ENCODE data around the gene TSR3.

The TSR3 gene

GRCh38 chr16:1349951-1350350 is 1.7 kb downstream of the TSR3 start:
- Histone ChIP-seq H3K14ac (ENCODE audit: low read length in 2 of 2) (no peak overlapping the region), H2AK5ac (ENCODE audit: low read length, severe bottlenecking) (no peak overlapping the region), H3K23ac (ENCODE audit: low read length in 2 of 2) (no peak overlapping the region), H3K79me1 (replicated peaks; ENCODE audit: low read length, poor library complexity, severe bottlenecking) (peaks cover 36% of the 10 kb centered on the region), H2AFZ (ENCODE audit: low read depth, low read length) (no peak overlapping the region), H3K4me3 (ENCODE audit: insufficient read depth in 1 of 2, low read depth in 1 of 2, low read length in 2 of 2) (no peak overlapping the region), H2BK15ac (ENCODE audit: low read depth, poor library complexity, severe bottlenecking) (no peak overlapping the region), H3K4me2 (ENCODE audit: low read length, poor library complexity, severe bottlenecking) (no peak overlapping the region), H3K9ac (ENCODE audit: low read length) (no peak overlapping the region), H4K91ac (ENCODE audit: low read length) (no peak overlapping the region), H2BK5ac (ENCODE audit: low read depth, low read length, poor library complexity, severe bottlenecking) (no peak overlapping the region), H3K9me3 (ENCODE audit: control insufficient read depth, low read length) (no peaks in the 10 kb centered on the region), H3K4me1 (ENCODE audit: control insufficient read depth, insufficient read depth, low read depth, low read length) (peaks cover 25% of the 10 kb centered on the region), H2BK120ac (ENCODE audit: low read depth, low read length) (no peak overlapping the region), H4K8ac (ENCODE audit: low read length) (no peak overlapping the region), H2BK12ac (ENCODE audit: low read length in 2 of 2) (no peak overlapping the region), H3K27ac (ENCODE audit: low read length, poor library complexity, severe bottlenecking) (no peak overlapping the region), H3K36me3 (ENCODE audit: control insufficient read depth in 1 of 2, insufficient read depth in 2 of 2, low read depth in 1 of 2, low read length in 2 of 2) (peaks cover 25 to 51% of the 10 kb centered on the region in 2 experiments), H3K27me3 (ENCODE audit: control insufficient read depth in 1 of 2, insufficient read depth in 1 of 2, low read length in 2 of 2) (no peaks in the 10 kb centered on the region), H3K18ac (ENCODE audit: low read depth in 1 of 2, low read length in 2 of 2) (no peak overlapping the region), H3K4ac (ENCODE audit: low read depth in 1 of 2, low read length in 2 of 2) (no peak overlapping the region)
- WGBS = 93% methylated on average over 17 of the region's 17 CpGs
- DNase-seq = no peak

DNA sequence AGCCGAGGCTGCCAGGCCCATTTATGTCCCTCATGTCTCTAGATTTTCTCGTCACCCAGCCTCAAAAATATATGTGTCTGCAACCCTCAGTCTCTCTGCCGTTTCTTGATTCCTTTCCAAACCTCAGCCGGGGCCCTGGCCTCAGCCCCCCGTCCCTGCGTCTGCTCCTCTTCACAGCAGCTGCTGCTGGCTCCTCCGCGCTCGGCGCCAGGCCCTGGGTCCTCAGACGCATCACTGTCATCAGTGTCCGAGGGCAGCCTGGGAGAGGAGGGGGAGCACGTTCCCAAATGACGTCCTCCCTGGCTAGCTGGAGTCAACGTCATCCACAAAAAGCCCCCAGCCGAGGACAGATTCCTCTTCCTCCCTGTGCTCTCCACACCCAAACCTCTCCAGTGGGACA is 2.3 kb downstream of the TSR3 start:
- Histone ChIP-seq H3K23ac (ENCODE audit: low read length in 2 of 2) (no peak overlapping the region), H2AK5ac (ENCODE audit: low read length, severe bottlenecking) (no peak overlapping the region), H3K14ac (ENCODE audit: low read length in 2 of 2) (no peak overlapping the region), H4K8ac (ENCODE audit: low read length) (no peak overlapping the region), H2BK120ac (ENCODE audit: low read depth, low read length) (no peak overlapping the region), H3K27me3 (ENCODE audit: control insufficient read depth in 1 of 2, insufficient read depth in 1 of 2, low read length in 2 of 2) (peaks cover 0 to 6% of the 10 kb centered on the region in 2 experiments), H2BK12ac (ENCODE audit: low read length in 2 of 2) (no peak overlapping the region), H3K4ac (ENCODE audit: low read depth in 1 of 2, low read length in 2 of 2) (no peak overlapping the region), H3K4me1 (ENCODE audit: control insufficient read depth, insufficient read depth, low read depth, low read length) (peaks cover 25% of the 10 kb centered on the region), H3K9ac (ENCODE audit: low read length) (no peak overlapping the region), H3K4me3 (ENCODE audit: insufficient read depth in 1 of 2, low read depth in 1 of 2, low read length in 2 of 2) (no peak overlapping the region), H3K36me3 (ENCODE audit: control insufficient read depth in 1 of 2, insufficient read depth in 2 of 2, low read depth in 1 of 2, low read length in 2 of 2) (peaks cover 25 to 48% of the 10 kb centered on the region in 2 experiments), H2AFZ (ENCODE audit: low read depth, low read length) (no peak overlapping the region), H3K18ac (ENCODE audit: low read depth in 1 of 2, low read length in 2 of 2) (no peak overlapping the region), H3K4me2 (ENCODE audit: low read length, poor library complexity, severe bottlenecking) (no peak overlapping the region), H3K27ac (ENCODE audit: low read length, poor library complexity, severe bottlenecking) (no peak overlapping the region), H3K9me3 (ENCODE audit: control insufficient read depth, low read length) (no peaks in the 10 kb centered on the region), H4K91ac (ENCODE audit: low read length) (no peak overlapping the region), H3K79me1 (replicated peaks; ENCODE audit: low read length, poor library complexity, severe bottlenecking) (peaks cover 36% of the 10 kb centered on the region), H2BK5ac (ENCODE audit: low read depth, low read length, poor library complexity, severe bottlenecking) (no peak overlapping the region), H2BK15ac (ENCODE audit: low read depth, poor library complexity, severe bottlenecking) (no peak overlapping the region)
- DNase-seq = no peak
- WGBS = 94% methylated on average over 16 of the region's 16 CpGs

- H2BK120ac ChIP-seq (ENCODE audit: low read depth, low read length) = no peak overlapping the region
- WGBS = 97% methylated on average over 14 of the region's 14 CpGs
- no peak overlapping the region for H3K4ac ChIP-seq (ENCODE audit: low read depth in 1 of 2, low read length in 2 of 2)
Measured at GRCh38 chr16:1348926-1349325, 2.8 kb downstream of the TSR3 start.

GRCh38 chr16:1348441-1348840 is 3.2 kb downstream of the TSR3 start:
- no peaks in the 10 kb centered on the region for H3K9me3 ChIP-seq (ENCODE audit: control insufficient read depth, low read length)
- 99% methylated on average over 15 of the region's 15 CpGs for WGBS
- H2BK120ac ChIP-seq (ENCODE audit: low read depth, low read length) = no peak overlapping the region
- no peak overlapping the region for H2BK5ac ChIP-seq (ENCODE audit: low read depth, low read length, poor library complexity, severe bottlenecking)
- H2BK12ac ChIP-seq (ENCODE audit: low read length in 2 of 2) = no peak overlapping the region
- H4K8ac ChIP-seq (ENCODE audit: low read length) = no peak overlapping the region
- DNase-seq = no peak
- no peak overlapping the region for H3K23ac ChIP-seq (ENCODE audit: low read length in 2 of 2)
- H3K4me3 ChIP-seq (ENCODE audit: insufficient read depth in 1 of 2, low read depth in 1 of 2, low read length in 2 of 2) = no peak overlapping the region
- H3K4me2 ChIP-seq (ENCODE audit: low read length, poor library complexity, severe bottlenecking) = no peak overlapping the region
- no peak overlapping the region for H3K9ac ChIP-seq (ENCODE audit: low read length)
- H2BK15ac ChIP-seq (ENCODE audit: low read depth, poor library complexity, severe bottlenecking) = no peak overlapping the region
- H3K4me1 ChIP-seq (ENCODE audit: control insufficient read depth, insufficient read depth, low read depth, low read length) = peaks cover 25% of the 10 kb centered on the region
- H3K18ac ChIP-seq (ENCODE audit: low read depth in 1 of 2, low read length in 2 of 2) = no peak overlapping the region
- no peak overlapping the region for H2AFZ ChIP-seq (ENCODE audit: low read depth, low read length)
- no peak overlapping the region for H3K27ac ChIP-seq (ENCODE audit: low read length, poor library complexity, severe bottlenecking)
- peaks cover 25 to 43% of the 10 kb centered on the region in 2 experiments for H3K36me3 ChIP-seq (ENCODE audit: control insufficient read depth in 1 of 2, insufficient read depth in 2 of 2, low read depth in 1 of 2, low read length in 2 of 2)
- no peak overlapping the region for H2AK5ac ChIP-seq (ENCODE audit: low read length, severe bottlenecking)
- H4K91ac ChIP-seq (ENCODE audit: low read length) = no peak overlapping the region
- H3K79me1 ChIP-seq (replicated peaks; ENCODE audit: low read length, poor library complexity, severe bottlenecking) = peaks cover 34% of the 10 kb centered on the region
- H3K4ac ChIP-seq (ENCODE audit: low read depth in 1 of 2, low read length in 2 of 2) = no peak overlapping the region
- H3K27me3 ChIP-seq (ENCODE audit: control insufficient read depth in 1 of 2, insufficient read depth in 1 of 2, low read length in 2 of 2) = peaks cover 0 to 15% of the 10 kb centered on the region in 2 experiments
- H3K14ac ChIP-seq (ENCODE audit: low read length in 2 of 2) = no peak overlapping the region

More at GRCh38 chr16:1348926-1349325, 2.8 kb downstream of the TSR3 start:
- H3K27ac ChIP-seq (ENCODE audit: low read length, poor library complexity, severe bottlenecking) = no peak overlapping the region
- no peak overlapping the region for H2BK15ac ChIP-seq (ENCODE audit: low read depth, poor library complexity, severe bottlenecking)
- peaks cover 0 to 10% of the 10 kb centered on the region in 2 experiments for H3K27me3 ChIP-seq (ENCODE audit: control insufficient read depth in 1 of 2, insufficient read depth in 1 of 2, low read length in 2 of 2)
- no peak overlapping the region for H3K4me2 ChIP-seq (ENCODE audit: low read length, poor library complexity, severe bottlenecking)
- H3K23ac ChIP-seq (ENCODE audit: low read length in 2 of 2) = no peak overlapping the region
- H3K79me1 ChIP-seq (replicated peaks; ENCODE audit: low read length, poor library complexity, severe bottlenecking) = peaks cover 34% of the 10 kb centered on the region
- H3K9me3 ChIP-seq (ENCODE audit: control insufficient read depth, low read length) = no peaks in the 10 kb centered on the region
- no peak overlapping the region for H4K8ac ChIP-seq (ENCODE audit: low read length)
- H3K36me3 ChIP-seq (ENCODE audit: control insufficient read depth in 1 of 2, insufficient read depth in 2 of 2, low read depth in 1 of 2, low read length in 2 of 2) = peaks cover 25 to 45% of the 10 kb centered on the region in 2 experiments
- H3K9ac ChIP-seq (ENCODE audit: low read length) = no peak overlapping the region
- peaks cover 24% of the 10 kb centered on the region for H3K4me1 ChIP-seq (ENCODE audit: control insufficient read depth, insufficient read depth, low read depth, low read length)
- H3K4me3 ChIP-seq (ENCODE audit: insufficient read depth in 1 of 2, low read depth in 1 of 2, low read length in 2 of 2) = no peak overlapping the region
- no peak overlapping the region for H4K91ac ChIP-seq (ENCODE audit: low read length)
- H2AK5ac ChIP-seq (ENCODE audit: low read length, severe bottlenecking) = no peak overlapping the region
- no peak overlapping the region for H2BK5ac ChIP-seq (ENCODE audit: low read depth, low read length, poor library complexity, severe bottlenecking)
- DNase-seq = no peak
- no peak overlapping the region for H3K14ac ChIP-seq (ENCODE audit: low read length in 2 of 2)
- H2BK12ac ChIP-seq (ENCODE audit: low read length in 2 of 2) = no peak overlapping the region
- no peak overlapping the region for H3K18ac ChIP-seq (ENCODE audit: low read depth in 1 of 2, low read length in 2 of 2)
- H2AFZ ChIP-seq (ENCODE audit: low read depth, low read length) = no peak overlapping the region
